Activated T-cell treated with anti-CD3 and anti-CD28 coated beads, Interleukin-2, amount 50 U/mL, for 4 hours (primary cell): ENCODE measurements around the gene SHISA7. TPM values are rescaled to one million over a fixed set of nuclear protein-coding genes. Genes with fewer than 3 reads are reported as not detected.
A peak's percentile ranks its signal among the peaks of the same experiment; 100 is the strongest.

Source experiments
- ATAC-seq, 2 donors: fragments of 200-7000 bp; cut with Tn5 transposase; one replicate each; pipeline ENCODE4 v1.10.0; 2021
- DNase-seq: peaks from one replicate; pipeline ENCODE4 v3.0.0-alpha.2; 2020
- H3K27me3 Mint-ChIP-seq: one replicate; pipeline ENCODE4 v1.8.0; 2021; ENCODE audit warnings: low read depth, mixed read lengths
- H3K36me3 Mint-ChIP-seq: one replicate; pipeline ENCODE4 v1.8.0; 2022; ENCODE audit warnings: mixed read lengths; ENCODE audit not compliant: insufficient read depth
- H3K4me1 Mint-ChIP-seq: one replicate; pipeline ENCODE4 v1.8.0; 2021; ENCODE audit warnings: low read depth, mixed read lengths
- H3K4me3 Mint-ChIP-seq: one replicate; pipeline ENCODE4 v1.8.0; 2021; ENCODE audit warnings: mild to moderate bottlenecking, moderate library complexity, mixed read lengths
- H3K9me3 Mint-ChIP-seq: one replicate; pipeline ENCODE4 v1.8.0; 2021; ENCODE audit warnings: mixed read lengths
- total RNA-seq, 3 donors: library from RNA; stranded (reverse); gene quantifications; one replicate each; pipeline ENCODE4 v1.2.1, GENCODE V29; 2021

SHISA7 gene
- total RNA-seq, 3 donors from 2014 or later = not detected

DNA sequence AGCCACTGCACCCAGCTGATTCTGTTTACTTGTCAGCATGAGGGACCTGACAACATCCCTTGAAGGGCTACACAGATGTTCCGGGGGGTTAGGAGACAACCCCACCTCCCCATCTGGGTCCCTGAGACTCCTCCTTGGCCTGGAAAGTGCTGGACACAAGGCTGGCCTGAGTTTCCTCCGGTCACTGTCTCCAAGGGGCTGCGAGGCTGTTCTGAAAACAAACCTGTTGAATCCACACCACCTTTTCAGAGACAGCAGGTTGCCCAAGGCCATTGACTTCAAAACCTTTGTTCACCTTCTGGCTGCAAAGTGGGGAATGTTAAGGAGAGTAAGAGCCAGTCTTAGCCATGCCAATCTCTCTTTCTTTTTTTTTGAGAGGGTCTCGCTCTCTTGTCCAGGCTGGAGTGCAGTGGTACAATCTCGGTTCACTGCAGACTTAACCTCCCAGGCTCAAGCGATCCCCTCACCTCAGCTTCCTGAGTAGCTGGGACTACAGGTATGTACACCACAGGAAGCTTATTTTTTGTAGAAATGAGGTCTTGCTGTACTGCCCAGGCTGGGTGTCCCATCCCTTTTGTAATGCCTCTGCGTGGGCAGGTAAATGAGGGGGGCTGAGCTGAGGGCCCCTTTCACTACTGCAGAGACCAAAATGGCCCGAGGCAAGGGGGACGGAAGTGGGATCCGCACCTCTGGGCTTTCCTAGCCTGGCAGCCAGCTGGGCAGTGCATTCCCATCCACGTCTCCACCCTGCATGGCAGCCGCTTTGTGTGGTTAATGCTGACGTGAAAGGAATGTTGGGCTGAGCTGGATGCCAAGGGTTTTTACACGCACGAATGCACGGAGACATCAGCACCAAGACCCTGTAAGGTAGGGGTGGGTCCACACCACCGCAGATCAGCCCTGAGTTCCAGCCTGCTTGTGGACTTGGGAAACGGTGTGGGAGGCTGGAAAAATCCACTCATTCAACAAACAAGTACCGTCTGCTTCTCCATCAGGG, 31.5 kb upstream of the SHISA7 start:
- peaks cover 2% of the 10 kb centered on the region for H3K36me3 Mint-ChIP-seq
- ATAC-seq (no peak), DNase-seq (no peak)
- H3K9me3 Mint-ChIP-seq = no peaks in the 10 kb centered on the region
- H3K4me1 Mint-ChIP-seq = peaks cover 27% of the 10 kb centered on the region
- no peak overlapping the region for H3K4me3 Mint-ChIP-seq
- H3K27me3 Mint-ChIP-seq = no peaks in the 10 kb centered on the region

DNA sequence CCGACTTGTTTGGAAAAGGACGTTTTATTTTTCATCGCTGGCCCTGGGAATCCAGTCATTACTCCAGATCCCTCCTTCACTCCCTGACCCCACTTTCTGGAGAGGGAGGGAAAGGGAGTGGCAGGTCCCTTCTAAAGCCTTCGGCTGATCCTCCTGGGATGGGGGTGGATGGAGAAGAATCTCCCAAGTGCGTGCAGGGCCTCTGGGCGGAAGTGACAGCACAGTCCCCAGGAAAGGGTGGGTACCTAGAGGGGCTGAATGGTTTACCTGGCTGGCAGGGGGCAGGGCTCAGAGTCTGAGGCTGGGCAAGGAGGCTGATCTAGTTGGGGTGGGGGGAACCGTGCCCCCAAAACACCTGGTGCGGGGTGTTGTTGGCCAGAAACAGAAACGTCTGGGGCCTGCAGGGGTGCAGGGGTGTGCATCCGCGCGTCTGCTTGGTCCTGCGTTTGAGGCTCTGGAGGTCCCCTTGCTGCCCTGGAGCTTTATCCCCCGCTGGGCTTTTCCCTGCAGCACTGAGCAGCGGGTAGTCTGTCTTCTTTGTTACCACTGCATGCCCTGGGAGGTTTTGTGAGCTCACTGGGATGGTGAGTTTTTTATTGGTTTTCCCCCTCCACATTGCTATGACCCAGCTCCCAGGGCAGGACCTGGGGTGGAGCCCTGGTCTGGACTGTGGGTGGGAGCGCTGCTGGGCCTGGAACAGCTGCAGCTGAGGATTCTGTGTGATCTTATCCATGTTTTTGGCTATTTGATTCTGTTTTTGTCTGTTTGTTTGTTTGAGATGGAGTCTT, 30.3 kb upstream of the SHISA7 start:
- ATAC-seq (no peak), DNase-seq (no peak)
- Mint-ChIP-seq H3K9me3 (no peaks in the 10 kb centered on the region), H3K4me1 (peaks cover 16% of the 10 kb centered on the region), H3K27me3 (no peaks in the 10 kb centered on the region), H3K4me3 (no peak overlapping the region), H3K36me3 (no peaks in the 10 kb centered on the region)

DNA sequence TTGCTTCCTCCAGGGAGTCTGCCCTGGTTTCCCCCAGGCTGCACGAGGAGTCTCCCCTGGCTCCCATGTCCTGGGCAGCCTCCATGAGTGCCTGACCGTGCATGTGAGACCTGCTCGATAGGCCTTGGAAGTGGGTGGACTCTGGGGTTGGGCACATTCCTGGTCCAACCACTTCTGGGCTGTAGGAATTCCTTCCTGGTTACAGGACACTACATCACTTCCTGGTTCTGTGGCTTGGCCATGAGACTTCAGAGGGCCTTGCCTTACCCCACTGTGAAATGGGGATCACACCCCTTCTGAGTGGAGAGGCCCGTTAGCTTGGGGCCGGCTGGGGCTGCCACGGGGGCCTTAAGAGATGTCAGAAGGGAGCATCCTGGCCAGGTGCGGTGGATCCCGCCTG, 29.4 kb upstream of the SHISA7 start:
- ATAC-seq (no peak), DNase-seq (no peak)
- no peaks in the 10 kb centered on the region for H3K9me3 Mint-ChIP-seq
- no peak overlapping the region for H3K4me3 Mint-ChIP-seq
- H3K27me3 Mint-ChIP-seq = no peaks in the 10 kb centered on the region
- H3K4me1 Mint-ChIP-seq = peaks cover 10% of the 10 kb centered on the region
- H3K36me3 Mint-ChIP-seq = no peaks in the 10 kb centered on the region

DNA sequence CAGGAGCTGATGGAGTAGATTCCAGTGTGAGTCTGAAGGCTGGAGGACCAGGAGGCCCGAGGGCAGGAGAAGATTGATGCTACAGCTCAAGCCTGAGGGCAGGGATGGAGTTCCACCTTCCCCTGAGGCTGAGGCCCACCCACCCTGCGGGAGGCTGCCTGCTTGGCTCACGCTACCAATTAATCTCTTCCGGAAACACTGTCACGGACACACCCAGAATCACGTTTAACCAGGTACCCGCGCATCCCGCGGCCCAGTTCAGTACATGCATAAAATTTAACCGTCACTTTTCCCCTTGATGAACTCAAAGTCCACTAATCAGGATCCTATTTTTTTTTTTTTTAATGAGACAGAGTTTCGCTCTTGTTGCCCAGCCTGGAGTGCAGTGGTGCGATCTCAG, 28.2 kb upstream of the SHISA7 start:
- H3K9me3 Mint-ChIP-seq = no peaks in the 10 kb centered on the region
- no peaks in the 10 kb centered on the region for H3K27me3 Mint-ChIP-seq
- peaks cover 7% of the 10 kb centered on the region for H3K4me1 Mint-ChIP-seq
- no peaks in the 10 kb centered on the region for H3K36me3 Mint-ChIP-seq
- no peak for DNase-seq
- ATAC-seq = no peak
- no peak overlapping the region for H3K4me3 Mint-ChIP-seq

DNA sequence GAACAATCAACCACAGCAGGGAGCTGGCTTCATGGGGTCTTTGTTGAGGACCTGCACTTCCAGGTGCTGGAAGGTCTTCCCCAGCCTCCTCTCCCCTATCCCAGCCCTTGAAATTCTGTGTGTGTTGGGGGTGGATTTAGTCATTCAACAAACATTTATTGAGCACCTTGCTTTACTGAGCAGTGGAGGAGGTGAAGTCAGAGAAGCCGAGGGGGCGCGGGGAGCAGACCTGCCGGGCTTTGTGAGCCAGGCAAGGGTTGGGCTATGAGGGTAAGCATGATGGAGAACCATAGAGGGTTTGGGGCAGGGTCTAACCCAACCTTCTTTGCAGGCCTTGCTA, 24.9 kb upstream of the SHISA7 start:
- Mint-ChIP-seq H3K4me1 (peaks cover 1% of the 10 kb centered on the region), H3K36me3 (no peaks in the 10 kb centered on the region), H3K4me3 (no peak overlapping the region), H3K9me3 (no peaks in the 10 kb centered on the region), H3K27me3 (no peaks in the 10 kb centered on the region)
- DNase-seq (no peak), ATAC-seq (peak in 1 of 2 donors; percentile 14)

DNA sequence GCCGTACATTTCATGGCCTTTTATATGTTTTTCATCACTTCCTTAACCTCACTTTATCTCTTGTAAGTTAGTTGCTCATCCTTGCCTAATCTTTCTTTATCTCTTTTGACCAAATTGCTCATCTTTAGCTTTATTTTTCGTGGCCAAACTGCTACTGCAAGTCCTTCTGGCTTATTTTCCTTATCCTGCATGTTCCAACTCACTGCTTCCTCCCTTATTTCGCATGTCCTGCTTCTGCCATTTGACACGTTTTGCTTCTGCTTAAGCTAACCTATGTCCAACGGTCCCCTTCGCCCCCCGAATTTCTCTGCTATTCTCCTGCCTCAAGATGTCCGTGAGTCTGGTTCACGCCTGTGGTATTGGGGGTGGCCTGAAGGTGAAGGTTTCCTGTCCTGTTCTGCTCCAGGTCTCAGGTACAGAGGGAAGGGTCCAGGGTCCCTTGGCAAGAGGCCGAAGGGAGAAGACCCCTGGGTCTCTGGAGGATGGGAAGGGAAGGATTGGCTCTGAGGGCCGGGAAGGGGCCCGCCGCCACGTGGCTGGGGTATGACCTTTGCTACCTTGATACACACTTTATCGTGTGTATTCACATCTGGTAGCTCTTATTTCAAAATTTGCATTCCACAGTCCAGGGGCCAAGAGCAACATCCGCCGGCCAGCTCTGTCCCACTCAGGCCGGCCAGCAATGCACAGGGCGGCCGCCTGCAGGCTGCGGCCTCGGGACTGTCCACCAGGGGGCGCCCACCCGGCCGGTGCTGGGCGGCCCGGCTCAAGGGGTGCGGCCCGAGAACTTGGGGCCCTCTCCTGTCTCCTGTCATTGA, 24.3 kb upstream of the SHISA7 start:
- H3K4me1 Mint-ChIP-seq = peaks cover 2% of the 10 kb centered on the region
- no peak overlapping the region for H3K4me3 Mint-ChIP-seq
- ATAC-seq = peak; percentile 95 to 96
- H3K27me3 Mint-ChIP-seq = no peaks in the 10 kb centered on the region
- DNase-seq = peak; percentile 63
- no peaks in the 10 kb centered on the region for H3K36me3 Mint-ChIP-seq
- no peaks in the 10 kb centered on the region for H3K9me3 Mint-ChIP-seq

DNA sequence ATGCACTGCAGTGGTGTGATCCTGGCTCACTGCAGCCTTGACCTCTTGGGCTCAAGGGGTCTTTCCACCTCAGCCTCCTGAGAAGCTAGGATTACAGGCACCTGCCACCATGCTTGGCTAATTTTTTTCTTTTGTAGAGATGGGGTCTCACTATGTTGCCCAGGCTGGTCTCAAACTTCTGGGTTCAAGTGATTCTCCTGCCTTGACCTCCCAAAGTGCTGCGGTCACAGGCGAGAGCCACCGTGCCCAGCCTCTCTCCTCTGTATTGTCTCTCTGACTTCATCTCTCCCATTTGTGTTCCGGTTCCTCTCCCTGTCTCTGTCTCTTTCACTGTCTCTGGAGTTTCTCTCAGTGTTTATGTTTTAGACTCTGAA, 23.1 kb upstream of the SHISA7 start:
- no peaks in the 10 kb centered on the region for H3K27me3 Mint-ChIP-seq
- no peak overlapping the region for H3K4me3 Mint-ChIP-seq
- H3K36me3 Mint-ChIP-seq = no peaks in the 10 kb centered on the region
- no peaks in the 10 kb centered on the region for H3K9me3 Mint-ChIP-seq
- DNase-seq (no peak), ATAC-seq (no peak)
- peaks cover 11% of the 10 kb centered on the region for H3K4me1 Mint-ChIP-seq

DNA sequence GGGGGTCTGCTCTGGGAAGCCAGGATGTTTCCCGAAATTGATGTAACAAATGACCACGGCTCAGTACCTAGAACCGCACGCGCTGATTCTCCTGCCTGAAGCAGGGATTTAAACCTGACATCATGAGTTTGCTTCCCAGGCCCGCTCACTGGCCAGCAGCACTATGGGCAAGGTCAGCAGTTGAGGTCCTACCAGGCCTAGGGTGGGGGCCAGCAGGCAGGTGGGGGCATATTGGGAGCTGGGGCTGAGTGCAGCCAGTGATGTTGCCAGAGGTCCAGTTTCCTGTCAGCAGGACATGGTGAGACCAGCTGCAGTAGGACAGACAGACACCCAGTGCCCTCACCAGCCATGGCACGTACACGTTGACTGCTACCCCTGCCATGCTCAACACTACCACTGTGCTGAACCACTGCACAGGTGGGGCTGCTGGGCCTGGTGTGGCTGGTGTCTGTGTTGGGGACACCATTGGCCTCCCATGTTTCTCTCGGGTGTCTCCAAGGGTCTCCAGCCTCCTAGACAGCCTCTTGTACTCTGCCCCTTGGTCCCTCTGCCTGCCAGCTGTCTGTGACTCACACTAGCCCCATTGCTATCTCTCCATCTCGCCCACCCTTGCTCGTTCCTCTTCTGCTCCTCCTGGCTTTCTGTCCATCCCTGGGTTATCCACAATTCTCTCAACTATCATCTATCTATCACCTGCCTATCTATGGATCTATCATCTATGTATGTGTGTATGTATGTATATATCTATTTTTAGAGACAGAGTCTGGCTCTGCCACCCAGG, 22.6 kb upstream of the SHISA7 start:
- DNase-seq (no peak), ATAC-seq (no peak)
- Mint-ChIP-seq H3K4me1 (peaks cover 14% of the 10 kb centered on the region), H3K4me3 (no peak overlapping the region), H3K9me3 (no peaks in the 10 kb centered on the region), H3K27me3 (no peaks in the 10 kb centered on the region), H3K36me3 (no peaks in the 10 kb centered on the region)

DNA sequence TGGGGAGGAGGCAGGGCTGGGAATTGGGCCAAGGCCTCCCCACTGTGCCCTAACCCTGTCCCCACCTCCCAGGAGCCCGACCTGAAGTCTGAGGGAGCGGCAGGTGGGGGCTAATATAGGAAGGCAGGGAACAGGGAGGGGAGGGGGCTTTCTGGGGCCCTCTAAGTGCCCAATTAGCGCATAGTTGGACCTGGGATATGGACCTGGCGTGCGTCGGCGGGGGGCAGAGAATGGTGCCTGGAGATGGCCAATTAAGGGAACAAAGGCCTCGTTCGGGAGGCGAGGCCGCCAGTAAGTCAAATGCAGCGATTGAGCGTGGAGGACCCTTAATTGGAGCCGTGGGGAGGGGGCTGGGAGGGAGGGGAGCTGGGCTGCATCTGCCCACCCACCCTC, 21.6 kb upstream of the SHISA7 start, which contains the start of gene C19orf85:
C19orf85 (minus strand) TSS at position 90 of the 393 bp plus-strand sequence. CDS start 197 bp downstream, outside the sequence.
- H3K4me3 Mint-ChIP-seq = no peak within 1 kb of the TSS
- H3K9me3 Mint-ChIP-seq = no peaks in the 10 kb centered on the region
- DNase-seq = no peak
- no peak for ATAC-seq
- H3K4me1 Mint-ChIP-seq = peaks cover 20% of the 10 kb centered on the region
- H3K36me3 Mint-ChIP-seq = no peaks in the 10 kb centered on the region
- no peaks in the 10 kb centered on the region for H3K27me3 Mint-ChIP-seq

DNA sequence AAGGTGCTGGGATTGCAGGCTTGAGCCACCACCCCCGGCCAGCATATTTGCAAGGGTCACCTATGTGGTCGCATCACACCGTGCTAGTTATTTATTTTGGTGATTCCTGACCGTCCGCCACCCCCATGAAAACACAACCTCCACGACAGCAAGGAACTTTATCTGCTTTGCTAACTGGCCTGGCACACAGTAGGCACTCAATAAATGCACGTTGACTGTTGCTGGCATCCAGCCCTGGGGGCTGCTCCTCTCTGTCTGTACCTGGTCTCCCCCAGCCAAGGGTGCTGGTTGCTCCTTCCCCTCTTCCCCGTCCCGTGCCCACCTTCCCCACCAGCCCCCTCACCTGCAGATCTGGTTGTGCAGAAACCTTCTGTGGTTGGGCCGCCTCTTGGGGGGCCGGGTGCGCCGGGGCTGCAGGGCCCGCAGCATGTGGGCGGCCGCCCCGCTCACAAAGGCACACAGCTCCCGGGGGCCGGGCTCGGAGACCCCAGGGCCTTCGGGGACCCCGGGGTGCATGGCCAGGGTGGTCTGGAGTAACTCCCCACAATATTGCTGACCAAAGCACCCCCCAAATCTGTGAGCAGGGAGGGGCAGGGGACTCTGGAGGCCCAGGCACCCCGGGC, 21.1 kb upstream of the SHISA7 start:
- H3K4me3 Mint-ChIP-seq = no peak overlapping the region
- H3K9me3 Mint-ChIP-seq = no peaks in the 10 kb centered on the region
- H3K36me3 Mint-ChIP-seq = no peaks in the 10 kb centered on the region
- no peak for DNase-seq
- no peak for ATAC-seq
- peaks cover 20% of the 10 kb centered on the region for H3K4me1 Mint-ChIP-seq
- H3K27me3 Mint-ChIP-seq = no peaks in the 10 kb centered on the region

DNA sequence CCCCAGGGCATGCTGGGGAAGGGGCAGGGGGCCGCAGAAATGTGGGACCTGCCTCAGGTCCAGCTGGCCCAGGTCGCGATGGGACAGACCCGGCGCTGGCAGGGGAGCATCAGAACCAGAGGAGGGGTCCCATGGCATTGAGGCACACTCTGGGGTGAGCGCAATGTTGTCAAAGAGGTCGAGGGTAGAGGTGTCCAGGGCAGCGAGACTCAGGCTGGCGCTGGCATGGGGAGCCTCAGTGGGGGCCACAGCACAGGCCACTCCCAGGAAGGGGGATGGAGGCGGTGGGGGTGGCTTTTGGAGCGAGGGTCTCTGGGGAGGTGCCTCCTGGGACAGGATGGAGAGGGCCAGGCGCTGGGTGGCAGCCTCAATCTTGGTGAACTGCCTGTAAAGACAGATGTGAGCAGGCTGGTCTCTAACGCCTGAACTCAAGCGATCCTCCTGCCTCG, 20.5 kb upstream of the SHISA7 start:
- Mint-ChIP-seq H3K4me1 (peaks cover 20% of the 10 kb centered on the region), H3K36me3 (no peaks in the 10 kb centered on the region), H3K27me3 (no peaks in the 10 kb centered on the region), H3K4me3 (no peak overlapping the region), H3K9me3 (no peaks in the 10 kb centered on the region)
- DNase-seq (no peak), ATAC-seq (no peak)

DNA sequence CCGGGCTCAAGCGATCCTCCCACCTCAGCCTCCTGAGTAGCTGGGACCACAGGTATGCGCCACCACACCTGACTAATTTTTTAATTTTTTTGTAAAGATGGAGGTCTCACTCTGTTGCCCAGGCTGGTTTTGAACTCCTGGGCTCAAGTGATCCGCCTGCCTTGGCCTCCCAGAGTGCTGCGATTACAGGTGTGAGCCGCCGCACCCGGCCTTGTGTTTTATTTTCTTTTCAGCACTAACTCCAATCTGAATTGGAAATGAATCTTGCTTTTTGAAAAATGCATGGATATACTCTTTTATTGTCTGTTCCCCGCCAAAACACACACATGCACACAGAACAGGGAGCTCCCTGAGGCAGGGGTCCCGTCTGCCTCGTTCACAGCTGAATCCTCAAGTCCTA, 19.6 kb upstream of the SHISA7 start:
- Mint-ChIP-seq H3K4me3 (peak overlapping the region; percentile 82), H3K27me3 (no peaks in the 10 kb centered on the region), H3K9me3 (no peaks in the 10 kb centered on the region), H3K36me3 (no peaks in the 10 kb centered on the region), H3K4me1 (peaks cover 19% of the 10 kb centered on the region)
- DNase-seq = no peak
- ATAC-seq = no peak

DNA sequence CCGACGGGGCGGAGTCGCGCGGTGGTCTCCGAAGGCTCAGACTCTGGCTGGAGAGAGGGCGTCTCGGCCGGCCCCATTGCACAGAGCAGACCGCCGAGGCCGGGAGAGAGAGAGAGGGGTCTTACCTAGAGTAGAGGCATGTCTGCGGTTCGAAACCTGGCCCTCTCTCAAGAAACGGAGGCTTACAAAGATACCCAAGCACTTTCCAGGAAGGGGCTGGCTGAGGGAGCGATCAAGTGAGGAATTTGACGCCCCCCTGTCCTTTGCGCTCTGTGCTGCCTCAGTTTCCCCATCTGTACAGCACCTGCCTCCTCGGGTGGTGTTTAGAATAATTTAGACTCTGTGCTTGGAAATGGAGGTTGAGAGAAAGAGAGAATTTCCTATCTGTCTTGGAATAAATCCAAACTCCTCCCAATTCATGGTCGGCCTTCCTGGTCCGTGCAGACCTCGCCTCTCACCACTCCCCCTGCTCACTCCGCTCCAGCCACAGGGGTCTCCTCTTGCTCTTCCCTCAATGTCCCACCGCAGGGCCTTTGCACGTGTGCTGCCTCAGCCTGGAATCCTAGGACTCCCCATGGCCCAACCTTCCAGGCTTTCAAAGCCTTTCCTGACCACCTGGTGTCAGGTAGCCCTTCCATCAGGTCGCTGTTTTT, 19.0 kb upstream of the SHISA7 start:
- H3K4me3 Mint-ChIP-seq = peak overlapping the region; percentile 82
- DNase-seq = no peak
- H3K27me3 Mint-ChIP-seq = no peaks in the 10 kb centered on the region
- ATAC-seq = no peak
- H3K4me1 Mint-ChIP-seq = peaks cover 19% of the 10 kb centered on the region
- no peaks in the 10 kb centered on the region for H3K36me3 Mint-ChIP-seq
- no peaks in the 10 kb centered on the region for H3K9me3 Mint-ChIP-seq
